NCI-H1105 treated with DMSO at 0.1 percent for 48 hours (cell line): ENCODE measurements around the gene ZDHHC14.
A peak's percentile ranks its signal among the peaks of the same experiment; 100 is the strongest.

Experiments used
- DNase-seq: peaks from one replicate; lab custom pipeline; 2025; lab: John Stamatoyannopoulos, UW

The ZDHHC14 gene

DNA sequence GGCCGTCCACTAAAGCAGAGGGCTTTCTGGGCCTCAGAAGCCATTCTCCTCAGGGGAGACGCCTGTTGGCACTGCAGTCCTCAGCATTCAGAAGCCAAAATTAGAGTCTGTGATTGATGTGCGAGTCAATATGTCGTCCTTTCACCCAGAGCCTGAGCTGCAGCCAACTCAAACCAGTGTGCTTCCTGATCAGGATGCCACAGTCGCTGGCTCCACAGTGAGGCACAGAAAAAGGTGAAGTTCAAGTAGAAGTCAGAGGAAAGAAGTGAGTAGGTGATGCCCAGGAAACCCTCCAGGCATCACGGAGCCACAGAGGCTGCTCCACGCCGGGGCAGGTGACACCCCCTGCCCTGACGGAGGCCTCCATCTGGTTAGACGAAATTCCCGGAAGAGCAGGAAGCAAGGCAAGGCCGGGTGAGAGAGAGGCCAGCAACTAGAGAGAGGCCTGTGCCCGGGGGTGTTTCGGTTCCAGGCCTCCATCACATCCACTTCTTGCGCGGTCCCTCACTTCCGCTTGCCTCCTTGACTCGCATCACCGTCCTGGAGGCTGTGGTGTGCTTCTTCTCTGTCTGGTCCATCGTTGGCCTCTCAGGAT is 264.3 kb downstream of the ZDHHC14 start:
- no peak for DNase-seq

DNA sequence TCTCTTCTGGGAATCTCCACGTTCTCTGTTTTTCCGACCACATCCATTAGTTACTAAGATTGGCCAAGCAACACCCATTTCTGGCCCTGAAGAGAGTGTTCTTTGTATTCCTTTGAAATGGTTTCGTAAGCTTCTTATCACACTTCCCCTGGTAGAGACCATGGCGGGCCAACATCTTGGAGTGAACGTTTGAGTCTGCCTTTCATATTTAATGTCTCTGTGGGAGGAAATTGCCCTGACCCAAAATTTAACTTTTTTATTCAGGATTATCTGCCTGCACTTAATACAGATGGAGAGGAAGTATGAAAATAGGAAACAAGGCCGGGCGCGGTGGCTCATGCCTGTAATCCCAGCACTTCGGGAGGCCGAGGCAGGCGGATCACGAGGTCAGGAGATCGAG is 265.0 kb downstream of the ZDHHC14 start:
- no peak for DNase-seq

DNA sequence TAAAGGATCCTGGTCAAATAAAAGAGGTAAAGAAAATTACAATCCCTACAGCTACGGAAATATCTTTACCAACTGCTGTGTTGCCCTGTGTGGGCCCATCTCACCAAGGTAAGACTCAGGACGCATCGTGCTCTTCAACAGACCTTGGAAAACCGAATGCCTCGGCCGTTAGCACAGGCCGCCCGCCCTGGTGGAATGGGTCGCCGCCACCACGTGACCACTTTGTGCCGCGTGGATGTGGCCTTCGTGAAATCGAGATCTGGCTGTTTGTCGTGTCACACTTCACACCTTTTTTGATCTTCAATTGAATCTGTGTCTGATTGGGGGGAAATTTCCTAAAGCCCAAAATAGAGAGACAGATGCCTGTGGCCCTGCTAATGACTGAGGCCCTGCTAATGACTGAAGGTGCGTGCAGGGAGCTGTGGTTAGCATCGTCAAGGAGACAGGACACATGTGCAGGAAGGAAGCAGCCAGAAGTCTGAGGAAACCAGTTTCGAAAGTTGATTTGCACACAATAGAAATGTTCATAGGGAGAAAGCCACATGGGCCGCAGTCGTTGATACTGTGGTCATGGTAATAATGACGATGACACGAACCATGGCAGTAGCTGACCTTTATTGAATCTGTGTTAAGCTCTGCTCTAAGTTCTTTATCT is 266.4 kb downstream of the ZDHHC14 start:
- DNase-seq: no peak

DNA sequence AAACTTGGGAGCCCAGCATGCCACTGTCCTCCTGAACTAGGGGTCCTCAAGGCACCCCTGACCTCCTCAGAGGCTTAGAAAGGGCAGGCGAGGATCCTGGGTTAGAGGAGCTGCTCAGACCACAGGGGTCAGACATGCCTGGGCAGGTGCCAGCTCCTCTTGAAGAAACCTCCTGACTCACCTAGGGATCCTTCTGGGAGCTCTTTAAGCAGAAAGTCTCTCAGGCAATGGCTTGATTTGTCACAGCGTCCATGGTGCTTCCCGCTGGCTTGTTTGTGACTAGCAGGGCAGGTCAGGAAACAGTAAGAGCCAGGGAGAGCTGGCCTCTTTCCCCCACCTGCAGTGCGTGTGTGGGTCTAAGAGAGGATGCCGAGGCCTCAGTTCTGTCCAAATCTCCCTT is 267.6 kb downstream of the ZDHHC14 start:
- DNase-seq: no peak

DNA sequence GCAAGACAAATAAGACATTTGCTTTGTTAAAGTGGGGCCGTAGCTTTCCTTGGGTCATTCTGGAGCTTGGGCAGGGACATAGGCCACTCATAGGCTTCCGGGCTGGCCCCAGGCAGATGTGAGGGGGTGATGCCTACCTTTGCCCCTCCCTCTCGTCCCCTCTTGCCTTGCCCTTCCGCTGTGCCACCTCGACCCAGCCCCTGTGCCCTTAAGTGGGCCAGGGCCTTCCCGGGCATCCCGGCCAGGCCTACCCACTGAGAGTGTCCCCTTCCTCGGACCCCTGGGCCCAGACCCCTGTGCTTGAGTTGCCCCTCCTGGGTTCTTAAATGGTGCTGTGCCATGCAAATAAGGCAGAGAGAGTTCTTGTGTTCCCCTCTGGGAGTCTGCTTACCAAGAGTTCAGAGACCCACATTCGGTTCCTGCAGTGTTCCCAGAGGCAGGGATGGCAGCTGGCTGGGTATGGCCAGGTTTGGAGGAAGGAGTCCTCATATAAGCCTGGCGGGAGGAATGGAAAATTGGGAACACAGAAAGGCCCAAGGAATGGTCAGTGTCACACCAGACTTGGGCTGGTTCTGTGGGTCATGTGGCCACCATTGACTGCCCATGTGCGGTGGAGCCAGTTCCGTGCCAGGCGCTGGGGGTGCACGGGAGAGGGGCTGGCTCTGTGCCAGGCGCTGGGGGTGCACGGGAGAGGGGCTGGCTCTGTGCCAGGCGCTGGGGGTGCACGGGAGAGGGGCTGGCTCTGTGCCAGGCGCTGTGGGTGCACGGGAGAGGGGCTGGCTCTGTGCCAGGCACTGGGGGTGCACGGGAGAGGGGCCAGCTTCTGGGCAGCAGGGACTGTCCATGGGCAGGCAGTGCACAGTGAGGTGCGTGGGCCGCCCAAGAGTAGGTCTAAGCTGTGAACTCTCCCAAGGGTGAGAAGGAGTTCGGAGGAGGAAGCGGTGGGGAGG is 268.6 kb downstream of the ZDHHC14 start:
- peak; percentile 90 for DNase-seq

DNA sequence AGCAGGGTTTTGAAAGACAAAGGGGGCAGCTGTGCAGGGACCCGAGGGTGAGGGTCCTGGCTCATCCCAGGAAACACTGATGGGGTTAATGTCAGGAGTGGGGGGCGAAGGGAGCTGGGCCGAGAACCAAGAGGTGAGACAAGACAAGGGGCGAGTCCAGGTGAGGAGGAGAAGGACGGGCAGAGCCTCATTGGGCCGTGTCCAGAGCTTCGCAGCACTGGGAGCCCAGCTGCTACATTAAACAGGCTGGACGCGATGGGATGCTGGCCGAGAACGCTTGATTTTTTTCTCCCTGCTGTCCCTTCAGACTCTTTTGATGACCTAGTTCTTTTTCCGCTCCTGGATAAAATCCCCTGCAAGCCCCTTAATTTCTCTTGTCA is 269.3 kb downstream of the ZDHHC14 start:
- DNase-seq: peak; percentile 90

DNA sequence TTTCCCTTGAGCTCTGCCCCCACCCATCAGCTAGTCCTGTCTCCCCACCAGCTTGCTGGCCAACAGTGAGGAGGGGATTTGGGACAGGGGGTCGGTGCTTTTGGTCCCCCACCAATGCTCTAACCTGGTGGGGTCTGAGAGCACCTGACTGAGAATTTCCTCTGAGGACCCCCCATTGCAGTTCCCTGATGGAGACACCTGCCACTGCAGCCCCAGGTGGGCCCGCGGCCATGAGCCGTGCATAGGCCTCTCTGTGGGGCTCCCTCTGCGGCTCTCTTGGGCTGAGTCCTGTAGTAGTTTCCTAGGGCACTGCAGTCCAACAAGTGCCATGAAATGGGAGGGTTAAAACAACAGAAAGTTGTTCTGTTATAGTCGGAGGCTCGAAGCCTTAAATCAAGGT is 269.8 kb downstream of the ZDHHC14 start:
- DNase-seq: no peak

DNA sequence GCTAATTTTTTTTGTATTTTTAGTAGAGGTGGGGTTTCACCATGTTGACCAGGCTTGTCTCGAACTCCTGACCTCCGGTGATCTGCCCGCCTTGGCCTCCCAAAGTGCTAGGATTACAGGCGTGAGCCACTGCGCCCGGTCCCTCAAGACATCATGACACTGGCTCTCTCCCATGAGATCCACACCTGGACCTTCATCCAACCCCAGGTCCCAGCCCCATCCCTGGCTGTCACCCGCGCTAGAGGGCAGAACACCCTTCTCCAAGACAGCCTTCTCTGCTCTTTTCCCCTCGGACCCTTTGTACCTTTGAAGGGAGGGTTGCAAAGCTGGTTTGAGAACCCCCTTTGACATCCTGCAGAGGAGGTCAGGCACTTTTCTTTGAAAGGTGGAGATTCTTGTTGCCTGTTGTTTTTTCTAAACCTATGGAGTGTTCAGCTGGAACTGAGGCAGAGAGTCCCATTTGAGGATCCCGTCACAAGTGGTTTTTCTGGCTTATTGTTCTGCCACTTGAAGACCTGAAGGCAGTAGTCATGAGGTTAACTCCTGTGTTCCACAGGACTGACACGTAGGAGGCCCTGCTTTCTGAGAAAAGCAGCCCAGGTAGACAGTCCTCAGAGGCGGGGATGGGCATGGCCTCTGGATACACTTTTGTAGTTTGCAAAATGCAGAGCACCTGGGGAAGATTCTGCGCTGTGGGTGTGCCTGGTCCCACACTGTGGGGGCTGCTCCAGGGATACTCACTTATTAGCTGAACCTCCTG is 270.9 kb downstream of the ZDHHC14 start:
- DNase-seq: no peak

DNA sequence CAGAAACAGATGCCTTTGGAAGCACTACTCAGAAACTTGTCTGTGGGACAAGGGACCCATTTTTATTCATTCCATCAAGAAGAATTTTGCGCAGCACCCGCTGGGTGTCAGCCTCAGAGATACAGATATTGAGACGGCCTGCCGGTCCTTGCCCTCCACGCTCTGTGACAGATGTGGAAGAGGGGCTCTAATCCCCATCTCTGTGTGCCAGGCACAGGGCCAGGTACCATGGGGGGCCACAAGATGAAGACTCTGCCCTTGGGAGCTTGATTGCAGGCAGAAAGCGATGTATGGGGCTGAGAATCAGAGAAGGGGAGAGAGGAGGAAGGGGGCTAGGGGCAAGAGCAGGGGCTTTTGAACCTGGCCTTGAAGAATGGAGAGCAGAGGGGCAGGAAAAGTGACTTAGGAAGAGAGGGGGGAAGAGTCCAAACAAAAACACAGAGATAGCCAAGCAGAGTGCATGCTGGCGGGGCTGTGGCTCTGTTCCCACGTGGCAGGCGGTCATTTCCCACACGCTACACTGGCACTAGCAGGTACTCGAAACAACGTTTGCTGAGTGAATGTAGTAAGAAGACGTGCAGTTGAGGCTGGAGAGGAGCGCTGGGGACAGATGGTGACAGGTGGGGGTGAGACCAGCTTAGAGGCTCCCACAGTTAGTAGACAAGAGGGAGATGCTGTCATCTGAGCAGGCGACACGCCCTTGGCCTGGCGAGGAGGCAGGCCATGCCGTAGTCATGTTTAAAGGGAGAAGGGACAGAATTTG is 271.8 kb downstream of the ZDHHC14 start:
- no peak for DNase-seq

DNA sequence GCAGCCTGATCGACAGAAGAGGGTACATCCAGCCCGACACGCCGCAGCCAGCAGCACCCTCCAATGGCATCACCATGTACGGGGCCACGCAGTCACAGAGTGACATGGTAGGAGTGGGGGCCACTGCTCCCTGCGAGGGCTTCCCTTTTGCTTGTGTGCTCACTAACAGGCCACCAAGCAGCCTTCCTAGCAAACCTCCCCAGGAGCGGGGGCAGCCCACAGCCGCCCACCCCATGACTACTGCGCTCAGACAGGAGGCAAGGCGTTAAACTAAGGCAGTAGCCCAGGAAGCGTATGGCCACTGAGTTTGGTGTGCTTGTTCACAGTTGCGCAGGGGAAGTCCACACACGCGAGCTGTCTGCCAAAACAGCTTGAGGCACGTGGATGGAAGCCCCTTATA is 272.5 kb downstream of the ZDHHC14 start:
- no peak for DNase-seq

DNA sequence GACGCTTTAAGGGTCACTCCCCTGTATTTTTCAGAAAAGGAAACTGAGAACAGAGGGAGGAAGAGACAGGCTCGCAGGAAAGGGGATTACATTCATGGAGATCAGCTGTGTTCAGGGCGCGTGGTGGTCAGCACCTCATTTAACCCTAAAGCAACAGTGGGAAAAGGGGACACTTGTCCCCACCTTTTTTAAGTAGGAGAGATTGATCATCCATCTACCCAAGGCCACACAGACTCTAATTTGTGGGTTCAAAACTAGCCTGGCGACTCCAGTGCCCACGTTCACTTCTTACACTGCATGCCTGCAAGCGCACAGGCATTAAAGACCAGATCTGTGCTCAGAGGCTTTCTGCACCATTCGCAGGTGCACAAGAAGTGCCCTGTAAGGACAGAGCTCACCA is 274.1 kb downstream of the ZDHHC14 start:
- DNase-seq: no peak

DNA sequence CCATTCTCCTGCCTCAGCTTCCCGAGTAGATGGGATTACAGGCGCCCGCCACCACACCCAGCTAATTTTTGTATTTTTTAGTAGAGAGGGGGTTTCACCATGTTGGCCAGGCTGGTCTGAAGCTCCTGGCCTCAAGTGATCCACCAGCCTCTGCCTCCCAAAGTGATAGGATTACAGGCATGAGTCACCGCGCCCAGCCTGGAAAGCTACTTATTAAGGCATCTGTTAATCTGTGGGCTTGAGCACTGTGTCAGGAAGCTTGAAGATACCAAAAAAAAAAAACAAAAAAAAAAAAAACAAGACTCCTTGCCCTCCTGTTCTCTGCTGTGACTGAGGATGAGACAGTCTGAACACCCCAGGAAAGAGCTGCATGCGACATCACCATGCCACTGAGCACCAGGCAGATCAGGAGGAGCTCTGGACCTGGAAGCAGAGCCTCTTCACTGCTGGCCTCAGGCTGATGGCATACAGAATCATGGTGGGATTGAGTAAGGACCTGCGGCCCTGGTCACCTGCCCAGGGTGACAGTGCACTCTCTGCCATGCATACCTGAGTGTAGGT is 275.5 kb downstream of the ZDHHC14 start:
- DNase-seq: no peak

DNA sequence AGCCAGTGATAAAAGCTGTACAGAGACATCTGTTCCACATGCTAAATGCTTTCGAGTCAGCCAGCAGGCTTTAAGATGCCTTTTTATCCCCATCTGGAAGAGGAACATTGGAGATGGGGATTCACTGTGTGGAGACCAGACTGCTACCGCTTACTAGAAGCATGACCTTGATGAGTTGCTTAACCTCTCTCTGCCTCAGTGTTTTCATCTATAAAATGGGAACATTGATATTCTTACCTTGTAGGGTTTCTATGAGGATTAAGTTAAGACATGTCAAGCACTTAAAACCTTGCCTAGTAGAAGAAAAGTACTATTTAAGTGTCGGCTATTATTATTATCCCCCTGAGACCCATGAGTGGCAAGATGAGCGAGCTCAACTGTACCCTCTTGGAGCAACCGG is 276.8 kb downstream of the ZDHHC14 start:
- no peak for DNase-seq

DNA sequence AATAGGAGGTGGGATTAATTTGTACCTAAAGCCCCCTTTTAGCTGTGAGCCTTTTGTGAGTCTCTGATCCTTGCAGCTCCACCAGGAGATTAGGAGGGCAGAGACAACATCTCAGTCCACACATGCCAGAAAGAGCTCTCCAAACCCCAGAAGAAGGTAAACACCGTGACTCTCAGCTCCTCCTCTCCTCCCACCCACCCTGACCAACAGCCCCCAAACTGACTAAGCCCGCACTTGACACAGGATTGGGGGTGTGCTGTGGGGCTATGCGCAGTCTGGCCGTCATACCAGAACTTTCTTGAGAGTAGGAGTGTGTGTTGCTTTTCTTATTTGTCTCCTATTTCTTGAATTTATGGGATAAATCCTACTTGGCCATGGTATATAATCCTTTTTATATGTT is 277.3 kb downstream of the ZDHHC14 start:
- no peak for DNase-seq

DNA sequence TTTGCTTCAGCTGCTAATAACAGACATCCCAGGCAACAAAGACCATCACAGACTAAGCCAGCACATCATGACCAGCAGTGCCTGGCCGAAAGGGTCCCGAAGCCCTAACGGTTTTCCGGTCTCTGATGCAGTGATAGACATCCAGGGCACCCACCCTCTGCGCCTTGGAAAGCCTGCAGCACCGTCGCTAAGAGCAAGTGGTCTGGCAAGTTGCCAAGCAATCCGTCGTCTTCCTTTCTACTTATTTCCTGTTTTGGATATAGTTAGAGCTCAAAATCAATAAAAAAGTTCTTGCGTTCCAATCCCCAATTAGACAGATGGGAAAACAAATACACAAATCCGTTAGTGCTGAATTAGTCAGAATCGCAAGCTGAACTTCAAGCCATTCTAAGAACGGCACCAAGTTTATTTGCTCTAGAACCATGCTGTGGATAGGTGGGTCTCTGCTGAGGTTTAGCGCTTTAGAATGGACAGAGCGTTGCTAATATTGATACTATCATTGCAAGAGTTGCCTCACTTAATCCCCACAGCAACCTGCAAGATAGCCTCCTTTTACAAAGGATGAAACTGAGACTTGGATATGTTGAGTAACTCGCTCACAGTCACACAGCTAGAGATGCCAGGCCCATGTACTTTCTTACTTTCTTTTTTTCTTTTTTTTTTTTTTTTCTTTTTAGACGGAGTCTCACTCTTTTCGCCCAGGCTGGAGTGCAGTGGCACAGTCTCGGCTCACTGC is 278.7 kb downstream of the ZDHHC14 start:
- DNase-seq: peak; percentile 28

DNA sequence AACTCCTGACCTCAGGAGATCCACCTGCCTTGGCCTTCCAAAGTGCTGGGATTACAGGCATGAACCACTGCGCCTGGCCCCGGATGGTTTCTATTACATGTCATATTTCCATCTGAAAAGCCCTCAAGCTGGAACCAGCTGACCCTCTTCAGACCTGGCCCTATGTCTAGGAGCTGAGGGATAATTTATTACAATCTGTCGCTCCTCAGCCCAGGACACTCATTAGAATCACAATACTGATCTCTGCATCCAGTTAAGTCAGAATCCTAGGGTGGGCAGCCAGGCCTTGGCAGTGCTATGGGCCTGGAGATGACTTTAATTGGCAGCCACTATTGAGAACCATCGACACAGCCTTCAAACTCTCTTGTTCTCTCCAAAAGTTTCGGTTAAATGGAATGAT is 279.4 kb downstream of the ZDHHC14 start:
- DNase-seq: no peak

DNA sequence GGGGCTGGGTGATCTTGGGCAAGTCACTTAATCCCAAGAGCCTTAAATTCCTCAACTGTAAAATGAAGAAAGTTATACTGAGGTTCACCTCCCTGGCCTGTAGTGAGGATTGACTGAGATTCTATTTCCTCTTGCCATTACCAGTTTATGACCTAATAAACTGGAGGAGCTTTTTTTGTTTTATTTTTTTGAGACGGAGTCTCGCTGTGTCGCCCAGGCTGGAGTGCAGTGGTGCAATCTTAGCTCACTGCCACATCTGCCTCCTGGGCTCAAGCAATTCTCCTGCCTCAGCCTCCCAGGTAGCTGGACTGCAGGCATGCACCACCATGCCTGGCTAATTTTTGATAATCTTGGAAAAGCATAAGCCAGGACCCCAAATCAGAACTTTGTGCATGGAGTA is 280.7 kb downstream of the ZDHHC14 start:
- DNase-seq: no peak

DNA sequence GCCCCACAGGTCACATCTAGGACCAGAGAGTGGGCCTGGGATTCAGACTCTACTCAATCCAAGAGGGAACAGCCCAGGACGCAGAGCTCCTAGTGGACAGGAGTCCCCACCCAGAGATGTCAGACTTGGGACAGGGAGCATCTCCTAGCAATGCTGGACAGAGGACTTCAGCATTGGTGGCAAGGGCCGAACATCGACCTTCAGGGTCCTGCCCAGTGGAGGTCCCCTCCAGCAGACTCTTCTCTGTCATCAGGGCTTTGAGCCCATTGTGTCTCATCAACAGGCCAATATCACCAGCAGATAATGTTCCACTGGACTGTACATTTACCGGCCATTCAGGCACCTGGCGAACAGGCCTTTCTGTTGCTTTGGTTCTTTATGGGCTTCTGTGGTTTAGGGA is 282.3 kb downstream of the ZDHHC14 start:
- no peak for DNase-seq

DNA sequence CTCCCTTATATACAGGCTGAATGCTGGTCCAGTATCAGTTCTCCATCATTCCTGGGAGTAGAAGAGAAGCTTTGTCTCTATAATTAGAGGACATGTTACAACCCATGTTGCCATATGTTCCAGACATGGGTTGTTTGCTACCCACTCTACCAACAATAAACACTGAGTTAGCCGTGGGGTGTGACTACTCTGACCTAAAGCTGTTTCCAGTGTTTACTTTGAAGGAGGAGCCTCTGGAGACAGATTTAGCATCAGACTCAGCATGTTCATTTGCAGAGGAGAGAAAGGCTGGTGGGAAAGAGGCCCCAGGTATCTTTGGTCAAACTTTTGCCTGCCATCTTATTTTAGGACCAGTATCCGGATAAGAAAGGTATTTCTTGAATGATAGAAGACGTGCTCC is 284.2 kb downstream of the ZDHHC14 start:
- DNase-seq: peak; percentile 65

DNA sequence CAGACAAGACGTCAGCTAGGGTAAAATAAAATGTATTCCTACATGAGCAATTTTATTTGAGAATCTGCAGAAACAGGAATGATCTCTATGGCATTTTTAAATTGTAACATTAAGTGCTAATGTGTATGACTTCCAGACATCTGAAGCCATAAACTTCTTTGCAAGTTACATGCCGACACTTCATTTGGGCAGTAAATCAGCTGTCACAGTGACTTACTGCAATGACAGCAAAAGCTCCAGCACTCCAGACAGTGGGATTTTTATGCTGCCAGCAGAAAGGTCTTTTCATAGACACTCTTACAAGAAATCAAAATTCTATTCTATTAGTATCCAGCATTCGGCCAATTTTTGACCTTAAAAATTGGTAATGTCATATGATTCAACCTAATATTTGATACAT is 285.7 kb downstream of the ZDHHC14 start:
- DNase-seq: no peak
